ENCODE data around the gene YWHAQ.

DNA sequence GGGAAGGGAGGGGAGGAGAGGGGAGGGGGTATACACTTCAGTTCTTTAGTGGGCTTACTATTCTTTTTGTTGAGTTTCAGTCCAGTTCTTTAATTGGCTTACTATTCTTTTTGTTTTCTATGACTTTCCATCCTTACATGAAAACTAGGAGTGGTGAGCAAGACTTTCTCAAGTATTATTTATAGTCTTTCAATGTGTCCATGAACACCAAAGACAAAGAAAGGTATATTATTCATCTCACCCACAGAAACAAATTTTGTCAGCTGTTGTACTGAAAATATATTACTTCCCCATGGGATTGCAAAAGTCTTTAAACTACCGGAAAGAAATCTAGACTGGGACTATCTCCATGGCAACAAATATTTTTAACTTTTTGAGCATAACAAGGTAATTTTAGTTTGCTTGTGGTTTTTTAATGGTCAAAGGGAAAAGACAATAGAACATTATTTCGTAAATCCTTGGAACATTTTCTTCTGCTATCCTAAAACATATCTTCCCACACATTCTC, 92.7 kb downstream of the YWHAQ start:
- no peak for TF ChIP-seq TOX (CRISPR knock-in tag; IDR thresholded peaks at IDR 0.05; ENCODE audit: borderline replicate concordance)
- TF ChIP-seq, protein P1, sequence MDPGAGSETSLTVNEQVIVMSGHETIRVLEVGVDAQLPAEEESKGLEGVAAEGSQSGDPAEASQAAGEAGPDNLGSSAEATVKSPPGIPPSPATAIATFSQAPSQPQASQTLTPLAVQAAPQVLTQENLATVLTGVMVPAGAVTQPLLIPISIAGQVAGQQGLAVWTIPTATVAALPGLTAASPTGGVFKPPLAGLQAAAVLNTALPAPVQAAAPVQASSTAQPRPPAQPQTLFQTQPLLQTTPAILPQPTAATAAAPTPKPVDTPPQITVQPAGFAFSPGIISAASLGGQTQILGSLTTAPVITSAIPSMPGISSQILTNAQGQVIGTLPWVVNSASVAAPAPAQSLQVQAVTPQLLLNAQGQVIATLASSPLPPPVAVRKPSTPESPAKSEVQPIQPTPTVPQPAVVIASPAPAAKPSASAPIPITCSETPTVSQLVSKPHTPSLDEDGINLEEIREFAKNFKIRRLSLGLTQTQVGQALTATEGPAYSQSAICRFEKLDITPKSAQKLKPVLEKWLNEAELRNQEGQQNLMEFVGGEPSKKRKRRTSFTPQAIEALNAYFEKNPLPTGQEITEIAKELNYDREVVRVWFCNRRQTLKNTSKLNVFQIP (CRISPR knock-in tag; IDR thresholded peaks at IDR 0.05; ENCODE audit: borderline replicate concordance, low read depth), result no peak
- TF ChIP-seq TCF4 (CRISPR knock-in tag; IDR thresholded peaks at IDR 0.05; ENCODE audit: borderline replicate concordance), result no peak

All from SK-N-SH treated with all-trans-retinoic acid at 6 μM for 48 hours (cell line).